IPS DF 4.7 (cell line): ENCODE data around the gene GALNT17.
"Not testable (repeated sequence)": the region's sequence is repeated elsewhere in the genome, so short reads cannot be mapped to it uniquely, and the experiment has no call there.

ENCODE experiments used
- DNase-seq: peaks from one replicate; pipeline ENCODE4 v3.0.0-alpha.2; 2013; ENCODE audit warnings: low spot score; ENCODE audit errors: extremely low read depth

The GALNT17 gene

DNA sequence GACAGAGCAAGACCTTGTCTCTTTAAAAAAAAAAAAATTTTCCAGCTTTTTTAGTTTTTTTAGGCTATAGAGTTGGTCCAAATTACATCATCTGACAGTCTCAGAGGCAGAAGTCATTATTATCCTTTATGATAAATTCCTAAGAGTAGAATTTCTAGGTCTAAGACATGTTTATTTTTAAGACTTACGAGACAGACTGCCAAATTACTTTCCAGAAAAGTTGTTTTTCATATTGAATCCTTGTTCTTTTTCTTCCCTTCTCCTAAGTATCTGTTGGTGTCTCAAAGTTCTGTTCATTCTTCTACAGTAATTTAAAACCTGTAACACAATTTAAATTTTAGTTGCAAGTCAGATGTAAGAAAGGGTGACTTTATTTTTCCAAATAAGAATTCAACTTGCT, 421.4 kb downstream of the GALNT17 start:
- DNase-seq = no peak

DNA sequence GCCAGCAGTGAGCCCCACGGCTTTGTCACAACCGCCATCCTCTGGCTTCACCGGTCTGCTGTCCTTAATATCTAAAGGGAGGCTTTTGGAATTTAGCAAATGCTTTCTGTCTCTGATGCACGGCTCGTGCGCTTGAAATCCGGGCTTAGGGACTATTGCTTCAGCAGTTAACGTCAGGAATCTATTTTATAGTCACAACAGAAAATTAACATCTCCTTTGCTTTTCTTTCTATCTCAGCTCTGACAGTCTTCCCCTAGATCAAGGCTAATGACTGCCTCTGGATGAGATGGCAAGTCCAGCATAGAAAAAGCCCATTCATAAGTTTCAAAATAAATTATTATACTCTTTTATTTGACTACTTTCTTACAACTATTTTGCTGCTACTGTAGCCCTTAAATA, 423.8 kb downstream of the GALNT17 start:
- no peak for DNase-seq

DNA sequence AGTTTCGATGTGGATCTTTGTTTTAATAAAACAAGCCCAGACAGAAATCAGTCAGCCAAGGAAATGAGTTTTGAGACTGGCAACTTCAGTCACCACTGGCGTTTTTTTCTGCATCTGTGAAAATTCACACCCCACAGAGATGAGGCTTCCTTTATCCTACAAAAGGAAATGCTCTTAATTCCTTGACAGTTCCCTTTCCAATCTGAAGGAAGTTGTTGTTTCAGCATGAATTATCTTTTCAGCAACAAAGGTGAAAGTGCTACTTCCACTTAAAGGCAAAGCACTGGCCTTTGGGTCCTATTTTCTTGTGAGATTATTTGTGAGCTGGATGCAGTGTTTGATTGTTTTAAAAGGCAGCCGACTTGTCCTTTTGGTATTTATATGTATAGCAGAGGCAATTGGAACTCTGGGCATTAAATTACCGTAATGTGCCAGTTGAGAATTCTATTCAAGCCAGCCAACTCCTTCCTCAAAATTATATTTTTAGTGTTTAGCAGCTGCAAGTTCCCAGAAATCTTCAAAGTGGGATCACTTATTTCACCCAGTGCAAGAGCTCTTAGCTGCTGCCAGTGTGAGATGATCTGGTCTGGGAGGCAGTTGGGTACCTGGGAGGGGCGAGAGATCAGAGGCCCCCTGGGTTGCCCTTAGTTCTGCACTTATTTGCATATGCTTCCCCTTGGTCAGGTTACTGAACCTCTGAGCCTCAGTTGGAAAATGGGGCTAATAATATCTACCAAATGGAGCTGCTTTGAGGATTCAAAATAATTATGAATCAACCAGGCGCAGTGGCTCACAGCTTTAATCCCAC, 427.1 kb downstream of the GALNT17 start:
- DNase-seq = no peak

DNA sequence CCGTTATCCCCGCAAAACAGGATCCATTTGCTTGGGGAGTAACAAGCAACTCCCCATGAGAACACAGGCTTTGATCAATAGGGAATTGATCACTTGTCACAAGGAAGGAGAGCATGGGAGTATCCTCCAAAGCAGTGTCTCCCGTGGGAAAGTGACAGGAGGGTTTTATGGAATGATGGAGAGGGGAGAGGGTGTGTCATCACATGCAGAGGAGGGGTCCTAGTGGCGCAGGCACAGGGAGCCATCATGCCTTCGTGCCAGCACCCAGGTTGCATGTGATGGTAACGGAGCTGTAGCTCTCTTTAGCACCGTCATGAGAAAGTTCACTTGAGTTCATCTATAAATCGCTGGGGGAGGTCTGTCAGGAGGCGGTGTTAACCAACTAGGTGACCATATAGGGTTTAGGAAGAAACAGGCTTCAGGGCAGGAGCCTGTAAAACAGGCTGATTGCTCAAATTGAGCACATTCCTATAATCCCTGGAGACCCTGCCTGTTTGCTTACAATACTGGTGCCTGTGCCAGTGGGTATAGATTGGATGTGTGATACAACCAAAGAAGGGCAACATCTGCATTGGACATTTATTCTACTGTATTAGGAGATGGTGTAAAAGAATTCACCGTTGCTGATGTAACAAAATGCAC, 428.5 kb downstream of the GALNT17 start:
- DNase-seq = no peak

DNA sequence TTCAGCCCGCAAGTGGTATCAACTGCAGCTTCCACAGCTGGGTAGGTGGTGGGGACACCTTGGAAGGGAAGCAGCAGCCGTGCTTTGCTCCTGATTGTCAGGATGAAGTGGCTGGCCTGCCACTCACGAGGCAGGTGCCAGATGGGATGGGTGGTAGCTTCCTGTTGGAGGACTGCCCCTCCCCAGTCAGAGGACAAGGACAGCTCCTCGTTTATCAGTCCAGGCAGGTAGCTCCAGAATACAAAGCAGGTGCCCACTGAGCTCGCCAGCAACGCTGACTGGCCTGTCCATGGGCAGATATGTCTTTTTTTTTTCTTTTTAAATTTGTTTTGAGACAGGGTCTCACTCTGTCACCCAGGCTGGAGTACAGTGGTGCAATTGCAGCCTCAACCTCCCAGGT, 431.3 kb downstream of the GALNT17 start:
- DNase-seq = no peak

DNA sequence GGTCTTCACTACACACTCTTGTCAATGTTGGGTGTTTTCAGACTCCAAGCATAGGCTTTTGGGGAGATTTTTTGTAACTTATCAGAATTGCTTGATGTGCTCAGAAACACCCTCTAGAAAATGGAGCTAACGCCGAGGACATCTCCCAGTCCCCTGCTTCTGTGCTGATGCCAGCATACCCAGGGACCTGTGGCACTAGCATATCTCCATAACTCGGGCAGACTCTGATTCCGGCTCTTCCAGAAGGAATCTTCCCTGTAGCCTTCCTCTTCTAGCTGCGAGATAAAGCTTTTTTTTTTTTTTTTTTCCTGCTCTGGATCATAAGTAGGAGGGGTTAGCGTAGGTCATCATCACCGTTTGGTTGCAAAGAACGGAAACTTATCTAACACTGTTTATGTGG, 434.4 kb downstream of the GALNT17 start:
- no peak for DNase-seq

DNA sequence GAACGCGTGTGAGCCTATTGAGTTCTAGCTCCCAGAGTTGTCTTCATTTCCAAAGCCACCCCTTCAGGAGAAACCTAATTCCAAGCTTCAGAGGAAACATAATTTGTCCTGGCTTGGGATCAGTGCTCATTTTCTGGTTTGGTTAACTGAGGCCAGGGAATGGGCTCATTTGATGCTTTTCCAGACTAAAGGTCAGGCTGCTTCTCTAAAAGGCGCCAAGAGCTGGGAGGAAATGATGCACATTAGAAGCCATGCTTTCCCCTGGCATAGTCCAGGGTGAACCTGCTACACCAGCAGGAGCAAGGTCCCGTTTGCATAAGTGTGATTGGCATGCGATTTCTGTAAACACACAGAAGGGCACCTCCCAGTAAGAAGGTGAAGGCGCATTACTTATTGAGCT, 435.0 kb downstream of the GALNT17 start:
- no peak for DNase-seq

DNA sequence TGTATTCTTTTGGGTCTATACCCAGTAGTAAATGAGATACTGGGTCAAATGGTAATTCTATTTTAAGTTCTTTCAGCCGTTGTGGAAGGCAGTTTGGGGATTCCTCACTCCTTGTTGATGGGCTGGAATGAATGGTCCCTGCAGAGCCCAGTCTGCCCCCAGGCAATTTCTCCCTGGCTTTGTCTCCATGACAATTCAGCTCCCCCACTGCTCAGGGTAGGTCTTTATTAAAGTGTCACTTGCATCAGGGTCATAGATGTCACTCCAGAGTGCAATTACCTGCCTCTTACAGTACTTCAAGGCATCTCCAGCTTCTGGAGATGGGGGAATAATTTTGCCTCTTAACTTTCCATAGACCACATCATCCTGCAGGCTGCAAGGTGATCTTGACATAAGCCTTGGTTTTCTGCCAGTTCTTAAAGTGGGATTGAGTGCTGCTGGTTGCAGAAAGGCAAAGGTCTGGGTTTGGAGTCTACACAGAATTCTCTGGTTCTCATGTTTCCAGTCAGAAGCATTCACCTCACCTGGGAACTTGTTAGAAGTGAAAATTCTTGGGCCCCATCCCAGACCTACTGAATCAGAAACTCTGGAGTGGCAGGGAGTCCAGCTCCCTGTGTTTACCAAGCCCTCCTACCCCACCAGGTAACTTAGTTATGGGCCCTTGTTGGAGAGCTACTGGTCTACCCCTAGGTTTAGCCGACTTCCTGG, 442.4 kb downstream of the GALNT17 start:
- DNase-seq = no peak

DNA sequence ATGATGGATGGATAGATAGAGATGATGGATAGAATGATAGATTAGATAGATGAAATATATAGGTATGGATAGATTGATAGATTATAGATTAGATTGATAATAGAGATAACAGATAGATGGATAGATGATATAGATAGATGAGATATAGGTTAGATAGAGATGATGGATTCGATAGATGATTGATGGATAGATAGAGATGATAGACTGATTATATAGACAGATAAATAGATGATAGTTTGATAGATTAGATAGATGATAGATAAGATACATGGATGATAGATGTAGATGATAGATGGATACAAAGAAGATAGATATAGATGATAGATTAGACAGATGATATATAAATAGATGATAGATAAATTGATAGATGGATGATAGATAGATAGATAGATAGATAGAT, 448.1 kb downstream of the GALNT17 start:
- no peak for DNase-seq

DNA sequence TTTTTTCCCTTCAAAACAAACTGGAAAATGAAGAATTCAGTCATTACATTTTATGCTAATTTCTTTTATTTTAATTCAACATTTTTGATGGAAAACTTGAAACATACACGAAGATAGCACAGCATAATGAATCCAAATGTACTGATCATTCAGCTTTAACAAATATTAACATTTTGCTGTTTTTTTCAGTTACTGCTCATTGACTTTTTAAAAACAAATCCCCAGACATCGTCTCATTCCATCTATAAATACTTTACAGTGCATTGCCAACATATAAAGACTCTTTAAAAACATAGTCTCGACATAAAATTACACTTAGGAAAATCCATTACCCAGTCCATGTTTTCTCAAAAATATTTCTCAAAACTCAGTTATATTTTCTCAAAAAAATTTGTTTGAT, 452.3 kb downstream of the GALNT17 start:
- no peak for DNase-seq

DNA sequence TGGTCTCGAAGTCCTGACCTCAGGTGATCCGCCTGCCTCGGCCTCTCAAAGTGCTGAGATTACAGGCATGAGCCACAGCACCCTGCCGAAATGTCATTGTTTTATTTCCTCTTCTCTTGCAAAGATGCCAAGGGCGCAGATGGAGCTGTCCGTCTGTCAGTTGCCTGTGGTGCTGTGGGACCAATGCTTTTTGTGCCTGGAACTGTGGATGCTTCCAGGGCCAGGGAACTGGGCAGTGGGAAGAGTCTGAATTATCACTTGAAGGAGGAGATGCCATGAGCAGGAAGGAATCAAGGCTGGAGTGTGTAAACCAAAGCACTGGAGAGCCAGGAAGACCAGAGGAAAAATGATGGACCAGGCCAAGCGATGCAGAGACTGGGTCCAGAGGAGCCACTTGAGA, 459.9 kb downstream of the GALNT17 start:
- no peak for DNase-seq

DNA sequence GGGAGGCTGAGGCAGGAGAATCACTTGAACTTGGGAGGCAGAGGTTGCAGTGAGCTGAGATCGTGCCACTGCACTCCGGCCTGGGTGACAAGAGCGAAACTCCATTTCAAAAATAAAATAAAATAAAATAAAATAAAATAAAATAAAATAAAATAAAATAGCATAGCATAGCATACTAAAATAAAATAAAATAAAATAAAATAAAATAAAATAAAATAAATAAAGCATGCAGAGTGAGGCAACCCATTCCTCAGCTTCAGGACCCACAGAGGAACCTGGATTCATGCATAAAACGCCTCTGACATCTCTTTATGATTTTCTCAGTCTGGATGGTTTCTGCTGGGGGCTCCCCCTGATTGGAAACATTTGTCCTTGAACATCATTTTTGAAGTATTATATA, 460.4 kb downstream of the GALNT17 start:
- DNase-seq = not testable (repeated sequence)

DNA sequence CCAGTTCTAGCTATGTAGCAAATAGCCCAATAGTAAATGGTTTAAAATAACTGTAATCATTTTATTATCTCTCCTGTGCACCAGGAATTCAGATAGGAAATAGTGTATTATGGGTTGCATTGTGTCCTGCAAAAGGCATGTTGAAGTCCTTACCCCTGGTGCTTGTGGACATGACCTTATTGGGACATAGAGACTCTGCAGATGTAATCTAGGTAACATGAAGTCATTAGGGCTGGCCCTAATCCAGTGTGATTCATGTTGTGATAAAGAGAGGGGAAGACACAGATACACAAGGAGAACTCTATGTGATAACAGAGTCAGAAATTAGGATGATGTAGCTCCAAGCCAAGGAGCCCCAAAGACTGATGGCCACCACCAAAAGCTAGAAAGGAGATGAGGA, 462.8 kb downstream of the GALNT17 start:
- DNase-seq = no peak

DNA sequence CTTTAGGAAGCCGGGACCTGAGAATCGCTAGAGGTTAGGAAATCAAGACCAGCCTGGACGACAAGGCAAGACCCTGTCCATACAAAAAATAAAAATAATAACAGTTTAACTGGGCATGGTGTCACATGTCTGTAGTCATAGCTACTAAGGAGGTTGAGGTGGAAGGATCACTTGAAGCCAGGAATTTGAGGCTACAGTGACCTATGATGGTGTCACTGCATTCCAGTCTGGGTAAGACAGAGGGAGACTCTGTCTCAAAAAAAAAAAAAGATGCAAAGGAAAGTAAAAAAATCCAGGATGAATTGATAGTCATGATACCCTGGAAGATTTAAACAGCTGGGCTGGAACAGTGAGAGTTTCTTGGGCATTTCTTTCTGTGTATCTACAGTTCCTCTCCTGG, 463.2 kb downstream of the GALNT17 start:
- DNase-seq = no peak

DNA sequence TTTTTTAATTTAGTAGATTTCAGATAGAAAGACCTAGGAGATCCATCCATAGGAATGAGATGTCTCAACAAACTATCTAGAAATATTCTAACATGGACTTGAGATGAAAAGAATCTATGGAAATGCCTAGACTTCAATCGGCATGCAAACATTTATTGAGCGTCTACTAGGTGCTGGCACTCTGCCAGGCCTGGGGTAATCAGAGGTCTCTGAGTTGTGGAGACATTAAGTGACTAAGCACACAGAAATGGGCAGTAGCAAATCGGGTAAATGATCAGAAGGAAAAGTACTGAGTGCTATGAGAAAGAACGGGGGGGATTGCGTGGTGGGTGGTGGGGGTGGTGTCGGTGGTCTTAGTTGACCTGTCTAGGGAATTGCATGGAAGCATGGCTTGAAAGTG, 466.6 kb downstream of the GALNT17 start:
- no peak for DNase-seq

DNA sequence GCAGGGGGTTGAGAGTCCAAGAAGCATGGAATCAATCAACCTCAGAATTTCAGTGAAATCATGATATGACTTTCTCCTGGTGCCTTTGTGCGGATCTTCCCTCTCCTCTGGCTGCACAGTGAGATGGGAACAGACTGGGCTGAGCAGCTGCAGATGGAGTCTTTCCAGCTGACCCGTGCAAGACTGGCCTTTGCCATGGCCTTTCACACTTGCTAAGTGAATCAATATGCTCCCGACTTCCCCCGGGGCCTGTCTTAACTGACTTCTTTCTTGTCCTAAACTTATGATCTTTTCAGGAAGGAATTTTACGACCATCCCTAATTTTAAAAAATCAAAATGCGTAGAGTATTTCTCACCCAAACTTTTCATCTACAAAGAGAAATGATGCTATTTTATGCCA, 469.9 kb downstream of the GALNT17 start:
- DNase-seq = no peak

DNA sequence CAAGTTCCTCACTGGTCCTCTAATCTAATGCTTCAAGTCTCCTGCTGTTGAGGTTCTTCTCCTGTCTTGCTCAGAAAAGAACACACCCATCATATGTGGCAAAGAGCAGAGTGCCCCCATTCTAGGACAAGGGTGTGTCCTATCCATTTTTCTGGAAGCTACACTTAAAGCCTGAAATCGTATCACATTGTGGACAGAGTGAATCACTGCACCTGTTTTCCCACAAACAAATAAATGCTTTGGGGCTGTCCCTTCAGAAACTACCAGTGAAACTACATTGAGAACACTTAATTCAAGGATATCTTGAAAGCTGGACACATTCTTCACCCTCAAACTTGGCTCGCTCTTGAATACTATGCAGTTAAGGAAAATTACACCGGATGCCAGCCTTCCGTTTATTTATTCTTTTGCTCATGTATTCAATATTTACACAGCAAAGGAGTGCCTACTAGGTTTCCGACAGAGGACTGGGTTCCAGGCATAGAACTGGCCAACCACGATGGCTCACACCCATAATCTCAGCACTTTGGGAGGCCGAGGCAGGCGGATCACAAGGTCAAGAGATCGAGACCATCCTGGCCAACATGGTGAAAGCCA, 473.0 kb downstream of the GALNT17 start:
- no peak for DNase-seq

DNA sequence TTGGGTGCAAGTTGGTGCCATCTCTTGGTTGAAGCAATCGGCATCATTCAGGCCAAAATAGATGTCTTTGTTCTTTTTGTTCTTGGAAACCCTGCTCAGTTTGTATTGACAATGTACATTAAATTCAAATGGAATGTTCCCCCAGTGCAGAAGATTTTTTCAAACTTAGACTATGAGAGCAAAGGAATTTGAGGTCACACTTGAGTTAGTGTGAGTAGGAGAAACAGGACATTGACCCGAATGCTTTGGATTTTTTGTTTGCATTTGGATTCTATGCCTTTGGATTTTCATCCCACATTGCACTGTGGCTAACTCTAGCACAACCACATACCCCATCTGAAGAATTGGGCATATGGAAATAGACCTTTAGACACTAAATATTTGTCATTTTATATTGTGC, 480.0 kb downstream of the GALNT17 start:
- DNase-seq = no peak

DNA sequence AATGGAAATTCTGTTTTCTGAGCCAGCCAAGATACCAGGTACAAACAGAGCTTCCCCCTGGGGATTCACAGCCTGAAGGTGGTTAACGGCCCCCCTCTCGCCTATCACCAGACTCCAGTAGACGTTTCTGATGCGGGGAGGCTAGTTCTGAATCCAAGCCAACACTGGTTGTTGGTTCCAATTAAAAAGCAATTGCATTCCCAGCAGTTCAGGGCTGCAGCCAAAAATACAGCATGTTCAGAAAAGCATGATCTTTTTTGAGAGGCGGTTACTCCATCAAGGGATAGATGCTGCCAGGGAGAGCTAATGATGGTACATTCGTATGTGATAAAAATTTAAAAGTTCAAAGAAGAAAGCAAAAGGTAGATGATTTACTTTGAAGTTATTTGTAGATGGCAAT, 481.0 kb downstream of the GALNT17 start:
- DNase-seq = no peak

DNA sequence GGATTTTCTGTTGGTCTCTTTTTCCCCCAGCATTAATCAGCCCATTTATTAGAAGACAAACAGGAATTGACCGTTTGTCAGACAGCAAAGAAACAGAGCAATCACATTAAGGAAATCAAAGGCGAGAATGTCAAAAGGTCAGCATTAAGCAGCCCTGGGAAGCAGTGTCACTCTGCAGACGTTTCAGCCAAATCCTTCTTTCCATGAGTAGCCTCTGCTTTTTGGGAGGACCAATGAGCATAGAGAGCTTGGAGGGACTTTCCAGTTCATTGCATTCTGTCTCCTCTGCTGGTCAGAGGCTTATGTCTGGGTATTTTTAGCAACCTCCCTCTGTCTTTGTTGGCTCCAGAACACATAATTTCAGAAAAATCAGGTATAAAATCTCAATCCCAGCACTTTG, 481.4 kb downstream of the GALNT17 start:
- no peak for DNase-seq

DNA sequence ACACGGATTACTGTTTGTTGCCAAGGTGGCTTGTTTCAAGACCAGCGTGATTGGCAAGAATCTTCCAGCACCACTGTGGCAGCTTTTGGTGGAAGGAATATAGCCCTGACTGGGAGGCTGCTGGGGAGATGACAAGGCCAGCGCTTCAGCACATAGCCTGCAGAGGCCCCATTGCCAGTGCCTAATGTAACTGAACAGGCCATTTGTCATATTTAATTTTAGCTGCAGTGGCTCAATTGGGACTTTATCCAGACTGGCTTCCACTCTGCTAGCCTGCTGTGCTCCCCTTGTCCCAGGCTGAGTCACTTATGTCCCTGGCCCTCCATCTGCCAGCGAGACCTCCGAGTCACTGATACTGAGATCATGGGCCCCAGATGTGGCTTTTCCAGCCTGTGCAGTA, 483.1 kb downstream of the GALNT17 start:
- DNase-seq = no peak

DNA sequence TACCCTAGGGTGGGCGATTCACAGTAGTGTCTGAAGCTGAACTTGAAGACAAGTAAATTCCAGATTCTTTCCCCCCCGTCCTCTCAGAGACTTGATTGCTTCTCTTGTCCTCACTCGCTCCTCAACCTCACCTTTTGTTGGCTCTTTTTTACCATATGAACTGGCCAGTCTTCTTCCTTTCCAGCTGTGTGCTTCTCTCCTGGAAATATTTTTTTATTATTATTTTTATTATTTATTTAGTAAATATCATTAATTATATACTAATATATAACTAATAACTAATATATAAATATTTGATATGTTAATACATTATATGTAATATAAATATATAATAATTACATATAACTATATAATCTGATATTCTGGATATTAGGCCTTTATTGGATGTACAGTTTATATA, 484.3 kb downstream of the GALNT17 start:
- DNase-seq = no peak
